Osteocyte (in vitro differentiated cells): ENCODE measurements around the gene PCGF2. TPM values are rescaled to one million over a fixed set of nuclear protein-coding genes. Genes with fewer than 3 reads are reported as not detected.

Source experiments
- DNase-seq: peaks from one replicate; pipeline ENCODE4 v3.0.0; 2021; ENCODE audit warnings: mixed read lengths; ENCODE audit not compliant: unreplicated experiment; ENCODE audit errors: extremely low spot score
- H3K27ac Mint-ChIP-seq: one replicate; pipeline ENCODE4 v1.8.0; 2021; ENCODE audit warnings: mild to moderate bottlenecking, mixed read lengths; ENCODE audit not compliant: unreplicated experiment
- H3K27me3 Mint-ChIP-seq: one replicate; pipeline ENCODE4 v1.8.0; 2021; ENCODE audit warnings: mixed read lengths; ENCODE audit not compliant: unreplicated experiment
- H3K36me3 Mint-ChIP-seq: one replicate; pipeline ENCODE4 v1.8.0; 2021; ENCODE audit warnings: mixed read lengths; ENCODE audit not compliant: unreplicated experiment
- H3K4me1 Mint-ChIP-seq: one replicate; pipeline ENCODE4 v1.8.0; 2021; ENCODE audit warnings: mixed read lengths; ENCODE audit not compliant: unreplicated experiment
- H3K4me3 Mint-ChIP-seq: one replicate; pipeline ENCODE4 v1.8.0; 2021; ENCODE audit warnings: mild to moderate bottlenecking, moderate library complexity, mixed read lengths; ENCODE audit not compliant: unreplicated experiment
- H3K9me3 Mint-ChIP-seq: one replicate; pipeline ENCODE4 v1.8.0; 2021; ENCODE audit warnings: mixed read lengths; ENCODE audit not compliant: unreplicated experiment
- CTCF ChIP-seq: fragments of 200-600 bp; sonication (generic); IDR thresholded peaks from 2 replicates; pipeline ENCODE4 v1.5.0; 2021; ENCODE audit warnings: antibody characterized with exemption, mild to moderate bottlenecking, moderate library complexity
- total RNA-seq: library from RNA; stranded (reverse); gene quantifications from 2 replicates; pipeline ENCODE4 v1.2.1, GENCODE V29; 2021

Gene PCGF2
- total RNA-seq, 1 donor from 2014 or later, result 66.9 TPM

- H3K4me1 Mint-ChIP-seq, result peaks cover 53% of the 10 kb centered on the region
- peaks cover 7% of the 10 kb centered on the region for H3K36me3 Mint-ChIP-seq
- H3K27ac Mint-ChIP-seq, result peak overlapping the region; percentile 91
- H3K9me3 Mint-ChIP-seq, result no peaks in the 10 kb centered on the region
- H3K27me3 Mint-ChIP-seq, result no peaks in the 10 kb centered on the region
- H3K4me3 Mint-ChIP-seq, result no peak overlapping the region
- no peak for DNase-seq
- TF ChIP-seq CTCF, result no peak
Observed at GRCh38 chr17:38743556-38744171, 4.5 kb downstream of the PCGF2 start.

GRCh38 chr17:38742411-38743308, 5.5 kb downstream of the PCGF2 start:
- peak overlapping the region; percentile 91 for H3K27ac Mint-ChIP-seq
- H3K4me3 Mint-ChIP-seq, result no peak overlapping the region
- H3K4me1 Mint-ChIP-seq, result peaks cover 53% of the 10 kb centered on the region
- no peak for TF ChIP-seq CTCF
- DNase-seq, result no peak
- H3K36me3 Mint-ChIP-seq, result peaks cover 14% of the 10 kb centered on the region
- no peaks in the 10 kb centered on the region for H3K9me3 Mint-ChIP-seq
- H3K27me3 Mint-ChIP-seq, result no peaks in the 10 kb centered on the region

- no peaks in the 10 kb centered on the region for H3K27me3 Mint-ChIP-seq
- H3K36me3 Mint-ChIP-seq, result peaks cover 14% of the 10 kb centered on the region
- H3K9me3 Mint-ChIP-seq, result no peaks in the 10 kb centered on the region
- H3K27ac Mint-ChIP-seq, result peak overlapping the region; percentile 91
- no peak for DNase-seq
- peaks cover 53% of the 10 kb centered on the region for H3K4me1 Mint-ChIP-seq
- no peak for TF ChIP-seq CTCF
- no peak overlapping the region for H3K4me3 Mint-ChIP-seq
Observed at GRCh38 chr17:38741921-38742410, 6.2 kb downstream of the PCGF2 start.

GRCh38 chr17:38741461-38741860, 6.7 kb downstream of the PCGF2 start:
- H3K27me3 Mint-ChIP-seq, result no peaks in the 10 kb centered on the region
- no peak for DNase-seq
- no peak overlapping the region for H3K4me3 Mint-ChIP-seq
- H3K4me1 Mint-ChIP-seq, result peaks cover 49% of the 10 kb centered on the region
- peaks cover 14% of the 10 kb centered on the region for H3K36me3 Mint-ChIP-seq
- H3K9me3 Mint-ChIP-seq, result no peaks in the 10 kb centered on the region
- TF ChIP-seq CTCF, result no peak
- H3K27ac Mint-ChIP-seq, result peak overlapping the region; percentile 91

- Mint-ChIP-seq H3K4me1 (peaks cover 42% of the 10 kb centered on the region), H3K4me3 (no peak overlapping the region), H3K27ac (peak overlapping the region; percentile 91)
Observed at GRCh38 chr17:38740806-38741205, 7.3 kb downstream of the PCGF2 start.

More at GRCh38 chr17:38740806-38741205, 7.3 kb downstream of the PCGF2 start:
- Mint-ChIP-seq H3K27me3 (no peaks in the 10 kb centered on the region), H3K9me3 (no peaks in the 10 kb centered on the region), H3K36me3 (peaks cover 14% of the 10 kb centered on the region)
- no peak for DNase-seq
- TF ChIP-seq CTCF, result no peak
